ENCODE measurements around the gene ZNF335. TPM values are rescaled to one million over a fixed set of nuclear protein-coding genes. Genes with fewer than 3 reads are reported as not detected.
A peak's percentile ranks its signal among the peaks of the same experiment; 100 is the strongest.

Gene ZNF335
- total and polyA plus RNA-seq, 2 of the 13 experiments (the other 11 are each of a cell fraction or from before 2014, with no cell fraction given) = 9.7 to 13.7 TPM

- TF ChIP-seq DZIP1 (CRISPR knock-in tag; IDR thresholded peaks at IDR 0.05) (no peak), RELA (CRISPR knock-in tag; IDR thresholded peaks at IDR 0.05) (no peak), CEBPG (CRISPR knock-in tag; IDR thresholded peaks at IDR 0.05) (no peak), NFE2 (CRISPR knock-in tag; IDR thresholded peaks at IDR 0.05) (no peak), SKI (IDR thresholded peaks at IDR 0.05; ENCODE audit: partially characterized antibody) (no peak), MTA1 (CRISPR knock-in tag; IDR thresholded peaks at IDR 0.05; ENCODE audit: borderline replicate concordance) (peak; percentile 78; the same call in 1 of the 2 replicates), ARHGAP35 (CRISPR knock-in tag; IDR thresholded peaks at IDR 0.05; ENCODE audit: borderline replicate concordance) (no peak), MAFK (conservative IDR thresholded peaks at IDR 0.05 in 1 of 2, IDR thresholded peaks at IDR 0.05 in 1 of 2; ENCODE audit: low read length in 2 of 2) (no peak), ZSCAN30 (CRISPR knock-in tag; IDR thresholded peaks at IDR 0.05) (no peak), NR2F6 (IDR thresholded peaks at IDR 0.05) (no peak), NR2F6 (CRISPR knock-in tag; IDR thresholded peaks at IDR 0.05) (no peak), BRD4 (CRISPR knock-in tag; IDR thresholded peaks at IDR 0.05) (no peak), AKAP8 (CRISPR knock-in tag; IDR thresholded peaks at IDR 0.05) (no peak), ZFP41 (CRISPR knock-in tag; IDR thresholded peaks at IDR 0.05; ENCODE audit: borderline replicate concordance) (no peak; the same call in 1 of the 2 replicates)
Observed at GRCh38 chr20:45911486-45912343, 60.3 kb downstream of the ZNF335 start, which contains the start of gene PLTP (continued).

Data from HepG2 (cell line).